Pancreas (tissue), 10 donors: ENCODE measurements around the gene BICD2. TPM values are rescaled to one million over a fixed set of nuclear protein-coding genes. Genes with fewer than 3 reads are reported as not detected.

Experiments used
- ATAC-seq, 4 donors: fragments of 200-7000 bp; cut with Tn5 transposase; one replicate each; pipeline versions ENCODE4 v1.8.0 to v1.9.1; 2020; ENCODE audit warnings: mild to moderate bottlenecking in 4 of 4, moderate library complexity in 4 of 4
- DNase-seq, 6 donors: peaks; one replicate each; pipeline ENCODE4 v3.0.0-alpha.2; 2020
- FAIRE-seq: peaks from 2 replicates; lab custom pipeline; 2012; peaks lifted over from hg19 to GRCh38; lab: Jason Lieb, UNC
- H3K27ac ChIP-seq, 4 donors: fragments of 200-600 bp; sonication (generic); 1 replicate in 3 of 4; 2 replicates in 1 of 4; pipeline versions ENCODE4 v1.5.0 to v1.8.0; 2020
- H3K27me3 ChIP-seq, 4 donors: fragments of 200-600 bp; one replicate each; pipeline ENCODE4 v1.8.0; 2021
- H3K36me3 ChIP-seq, 3 donors: fragments of 200-600 bp; sonication (generic) in 1 of 3; one replicate each; pipeline versions ENCODE4 v1.5.0 to v1.8.0; 2020 to 2021
- H3K4me1 ChIP-seq, 3 donors: fragments of 200-600 bp; one replicate each; pipeline ENCODE4 v1.8.0; 2021
- H3K4me3 ChIP-seq, 4 donors: fragments of 200-600 bp; sonication (generic) in 2 of 4; one replicate each; pipeline versions ENCODE4 v1.5.0 to v1.8.0; 2020 to 2021
- H3K9me3 ChIP-seq, 4 donors: fragments of 200-600 bp; one replicate each; pipeline ENCODE4 v1.8.0; 2021
- CTCF ChIP-seq, 4 donors: fragments of 200-600 bp; sonication (generic) in 3 of 4; IDR thresholded peaks; one replicate each; pipeline versions ENCODE4 v1.5.0 to v1.8.0; 2021; ENCODE audit warnings: antibody characterized with exemption in 4 of 4
- WGBS, 2 donors: extraction: QIAGEN DNeasy Blood & Tissue Kit; methylation state at CpG; one replicate each; pipeline ENCODE4 v1.1.7; 2013; 5-methylcytosine and 5-hydroxymethylcytosine counted together
- intact Hi-C, 3 donors: fragments of 100-400 bp; cut with DNase I; formaldehyde crosslinking; loops; one replicate each; pipeline versions ENCODE4 v1.11.1 to v1.14.2; 2022
- polyA plus RNA-seq, 2 donors: library from polyadenylated mRNA; stranded (reverse); fragments of 200-250 nt; gene quantifications; one replicate each; pipeline ENCODE4 v1.2.3, GENCODE V29; 2013
- total RNA-seq, 6 donors: library from RNA; stranded (reverse); fragmentation: NEBNext Ultra II Directional in 4 of 6; extraction: Animal tissue kit (Norgen Biotek cat#: 25700) in 4 of 6; gene quantifications; one replicate each; pipeline versions ENCODE4 v1.2.1 to v1.2.4, GENCODE V29; 2021 to 2023
- donor health status: healthy with polysubstance abuse.
- donor health status: DM: no; HTN: no; CAD: no; lungs with moderate emphysema.
- donor health status: DM: no; HTN: no; CAD: no.
- donor health status: control.
- donor health status: control.
- donor health status: Bipolar disorder and iron deficiency.
- donor health status: DM: yes; HTN: yes; CAD: no.
- donor health status: DM: no; HTN: no; CAD: no.
- donor health status: DM: no; HTN: no; CAD: no.
- donor health status: DM: yes; HTN: yes; CAD: no.

BICD2 gene
- total and polyA plus RNA-seq, 8 donors, result 4.9 to 13.2 (median 6.2) TPM

- 47 to 48% methylated on average over 4 of the region's 4 CpGs for WGBS, 2 donors
- no peak for TF ChIP-seq CTCF (IDR thresholded peaks at IDR 0.05)
- intact Hi-C loops, result no loop called here
- no peaks in the 10 kb centered on the region for H3K27me3 ChIP-seq
- DNase-seq (no peak), FAIRE-seq (no peak), ATAC-seq (no peak)
- no peak overlapping the region for H3K27ac ChIP-seq
- H3K4me3 ChIP-seq, result no peak overlapping the region
- no peaks in the 10 kb centered on the region for H3K36me3 ChIP-seq
- no peaks in the 10 kb centered on the region for H3K9me3 ChIP-seq
- peaks cover 10 to 22% (median 19%) of the 10 kb centered on the region in 3 donors for H3K4me1 ChIP-seq
Observed at GRCh38 chr9:92762196-92762595, 2.4 kb downstream of the BICD2 start.

- DNase-seq (no peak), ATAC-seq (no peak), FAIRE-seq (no peak)
- peaks cover 10 to 22% (median 19%) of the 10 kb centered on the region in 3 donors for H3K4me1 ChIP-seq
- TF ChIP-seq CTCF (IDR thresholded peaks at IDR 0.05), result no peak
- H3K4me3 ChIP-seq, result no peak overlapping the region
- H3K27me3 ChIP-seq, result no peaks in the 10 kb centered on the region
- H3K27ac ChIP-seq, result no peak overlapping the region
- WGBS, 2 donors, result 67 to 74% methylated on average over 6 of the region's 6 CpGs
- H3K36me3 ChIP-seq, result no peaks in the 10 kb centered on the region
- H3K9me3 ChIP-seq, result no peaks in the 10 kb centered on the region
- intact Hi-C loops, result no loop called here
Observed at GRCh38 chr9:92761686-92762085, 2.9 kb downstream of the BICD2 start.

- FAIRE-seq, result no peak
- TF ChIP-seq CTCF (IDR thresholded peaks at IDR 0.05), result no peak
- DNase-seq, result no peak
- H3K27me3 ChIP-seq, result no peaks in the 10 kb centered on the region
- intact Hi-C loops, result no loop called here
- no peak overlapping the region for H3K4me3 ChIP-seq
- 36 to 54% methylated on average over 3 of the region's 3 CpGs for WGBS, 2 donors
- peaks cover 6 to 22% (median 14%) of the 10 kb centered on the region in 3 donors for H3K4me1 ChIP-seq
- ATAC-seq, result no peak
- H3K36me3 ChIP-seq, result no peaks in the 10 kb centered on the region
- no peaks in the 10 kb centered on the region for H3K9me3 ChIP-seq
- no peak overlapping the region for H3K27ac ChIP-seq
Observed at GRCh38 chr9:92760494-92760893, 4.1 kb downstream of the BICD2 start.

- peak in 2 of 4 donors; percentile 16 to 24 for ATAC-seq
- no peak overlapping the region for H3K27ac ChIP-seq
- TF ChIP-seq CTCF (IDR thresholded peaks at IDR 0.05), result no peak
Observed at GRCh38 chr9:92760070-92760469, 4.6 kb downstream of the BICD2 start.

GRCh38 chr9:92759446-92759845 lies 5.2 kb downstream of the BICD2 start:
- ATAC-seq, result no peak
- Histone ChIP-seq H3K36me3 (no peaks in the 10 kb centered on the region), H3K4me1 (peaks cover 6 to 22% (median 14%) of the 10 kb centered on the region in 3 donors), H3K4me3 (no peak overlapping the region), H3K27me3 (no peaks in the 10 kb centered on the region), H3K9me3 (no peaks in the 10 kb centered on the region), H3K27ac (no peak overlapping the region)
- 88% methylated on average over 2 of the region's 2 CpGs for WGBS, 2 donors
- no peak for TF ChIP-seq CTCF (IDR thresholded peaks at IDR 0.05)
- intact Hi-C loops, result no loop called here
- peak in 1 of 6 donors; percentile 33 for DNase-seq
- FAIRE-seq, result no peak

More at GRCh38 chr9:92760070-92760469, 4.6 kb downstream of the BICD2 start:
- H3K9me3 ChIP-seq, result no peaks in the 10 kb centered on the region
- FAIRE-seq (no peak), DNase-seq (peak in 5 of 6 donors; percentile 70 to 86 (median 75))
- WGBS, 2 donors, result 41 to 50% methylated on average over 8 of the region's 8 CpGs
- peaks cover 6 to 22% (median 14%) of the 10 kb centered on the region in 3 donors for H3K4me1 ChIP-seq
- H3K27me3 ChIP-seq, result no peaks in the 10 kb centered on the region
- intact Hi-C loops, result no loop called here
- H3K36me3 ChIP-seq, result no peaks in the 10 kb centered on the region
- H3K4me3 ChIP-seq, result no peak overlapping the region
